Mesodermal cell (in vitro differentiated cells): ENCODE data around the gene C10orf90.

Experiments
- H3K27ac ChIP-seq: 2 replicates; pipeline ENCODE4 v1.7.0; 2013; ENCODE audit warnings: mild to moderate bottlenecking, low read depth, low read length, moderate library complexity; ENCODE audit not compliant: severe bottlenecking
- H3K36me3 ChIP-seq: 2 replicates; pipeline ENCODE4 v1.7.1; 2013; ENCODE audit warnings: mild to moderate bottlenecking, low read length, moderate library complexity; ENCODE audit not compliant: control insufficient read depth, insufficient read depth
- H3K4me1 ChIP-seq: one replicate; pipeline ENCODE4 v1.7.1; 2013; ENCODE audit warnings: mild to moderate bottlenecking, low read length; ENCODE audit not compliant: insufficient read depth, control insufficient read depth, poor library complexity, severe bottlenecking
- H3K4me3 ChIP-seq: 2 replicates; pipeline ENCODE4 v1.7.0; 2013; ENCODE audit warnings: low read length, control low read depth, mild to moderate bottlenecking; ENCODE audit not compliant: insufficient read depth, poor library complexity, severe bottlenecking; ENCODE audit errors: extremely low read depth
- H3K9me3 ChIP-seq: 2 replicates; pipeline ENCODE4 v1.7.1; 2013; ENCODE audit warnings: mild to moderate bottlenecking, low read length, moderate library complexity; ENCODE audit not compliant: control insufficient read depth
- WGBS, 2 experiments: methylation state at CpG; one replicate each; pipeline ENCODE4 v1.1.5; 2013; ENCODE audit warnings: missing lambda C conversion rate in 2 of 2; ENCODE audit not compliant: insufficient coverage in 2 of 2; 5-methylcytosine and 5-hydroxymethylcytosine counted together

Gene C10orf90

GRCh38 chr10:126661356-126661755, 9.1 kb downstream of the C10orf90 start:
- H3K4me1 ChIP-seq, result peaks cover 2% of the 10 kb centered on the region
- no peak overlapping the region for H3K27ac ChIP-seq
- no peak overlapping the region for H3K4me3 ChIP-seq
- H3K9me3 ChIP-seq, result no peaks in the 10 kb centered on the region
- WGBS, 2 experiments, result no CpG with 5 or more reads among the region's 1 CpG
- H3K36me3 ChIP-seq, result no peaks in the 10 kb centered on the region

- no peaks in the 10 kb centered on the region for H3K9me3 ChIP-seq
- H3K4me1 ChIP-seq, result peaks cover 2% of the 10 kb centered on the region
- WGBS, 2 experiments, result 66 to 82% methylated on average over 3 of the region's 4 CpGs
- H3K36me3 ChIP-seq, result no peaks in the 10 kb centered on the region
- H3K27ac ChIP-seq, result no peak overlapping the region
- no peak overlapping the region for H3K4me3 ChIP-seq
These were observed 10.7 kb downstream of the C10orf90 start for GRCh38 chr10:126659750-126660149.

- Histone ChIP-seq H3K27ac (no peak overlapping the region), H3K4me1 (peaks cover 2% of the 10 kb centered on the region), H3K36me3 (no peaks in the 10 kb centered on the region), H3K4me3 (no peak overlapping the region), H3K9me3 (no peaks in the 10 kb centered on the region)
- 91 to 94% methylated on average over 3 of the region's 4 CpGs for WGBS, 2 experiments
These were observed 11.6 kb downstream of the C10orf90 start for GRCh38 chr10:126658928-126659327.

- WGBS, 2 experiments, result 80 to 92% methylated on average over 1 of the region's 2 CpGs
- Histone ChIP-seq H3K4me1 (no peaks in the 10 kb centered on the region), H3K9me3 (no peaks in the 10 kb centered on the region), H3K36me3 (no peaks in the 10 kb centered on the region), H3K27ac (no peak overlapping the region), H3K4me3 (no peak overlapping the region)
These were observed 15.9 kb downstream of the C10orf90 start for GRCh38 chr10:126654579-126654978.

- Histone ChIP-seq H3K9me3 (no peaks in the 10 kb centered on the region), H3K27ac (no peak overlapping the region), H3K4me1 (no peaks in the 10 kb centered on the region), H3K4me3 (no peak overlapping the region), H3K36me3 (no peaks in the 10 kb centered on the region)
- 89 to 90% methylated on average over 1 to 3 of the region's 3 CpGs for whole genome bisulfite sequencing, 2 experiments
These were observed 19.0 kb downstream of the C10orf90 start for GRCh38 chr10:126651467-126651866.

- 87 to 94% methylated on average over 3 of the region's 7 CpGs for WGBS, 2 experiments
- Histone ChIP-seq H3K36me3 (no peaks in the 10 kb centered on the region), H3K9me3 (no peaks in the 10 kb centered on the region), H3K4me3 (no peak overlapping the region), H3K27ac (no peak overlapping the region), H3K4me1 (no peaks in the 10 kb centered on the region)
These were observed 20.3 kb downstream of the C10orf90 start for GRCh38 chr10:126650161-126650560.

- Histone ChIP-seq H3K9me3 (no peaks in the 10 kb centered on the region), H3K27ac (no peak overlapping the region)
- 87 to 93% methylated on average over 5 of the region's 5 CpGs for WGBS, 2 experiments
These were observed 23.4 kb downstream of the C10orf90 start for GRCh38 chr10:126647116-126647515.

GRCh38 chr10:126646110-126646509, 24.4 kb downstream of the C10orf90 start:
- H3K4me1 ChIP-seq, result no peaks in the 10 kb centered on the region
- no peak overlapping the region for H3K27ac ChIP-seq
- no peaks in the 10 kb centered on the region for H3K36me3 ChIP-seq
- 75 to 91% methylated on average over 1 to 2 of the region's 4 CpGs for WGBS, 2 experiments
- H3K9me3 ChIP-seq, result no peaks in the 10 kb centered on the region
- H3K4me3 ChIP-seq, result no peak overlapping the region

More at GRCh38 chr10:126647116-126647515, 23.4 kb downstream of the C10orf90 start:
- H3K36me3 ChIP-seq, result no peaks in the 10 kb centered on the region
- no peak overlapping the region for H3K4me3 ChIP-seq
- no peaks in the 10 kb centered on the region for H3K4me1 ChIP-seq

- Histone ChIP-seq H3K4me1 (no peaks in the 10 kb centered on the region), H3K9me3 (no peaks in the 10 kb centered on the region), H3K36me3 (no peaks in the 10 kb centered on the region), H3K4me3 (no peak overlapping the region), H3K27ac (no peak overlapping the region)
- 100% methylated on average over 2 to 3 of the region's 3 CpGs for WGBS, 2 experiments
These were observed 30.1 kb downstream of the C10orf90 start for GRCh38 chr10:126640401-126640800.

GRCh38 chr10:126639084-126639483, 31.4 kb downstream of the C10orf90 start:
- no peak overlapping the region for H3K4me3 ChIP-seq
- H3K27ac ChIP-seq, result no peak overlapping the region
- H3K4me1 ChIP-seq, result no peaks in the 10 kb centered on the region
- WGBS, 2 experiments, result 87 to 92% methylated on average over 5 to 8 of the region's 9 CpGs
- H3K36me3 ChIP-seq, result no peaks in the 10 kb centered on the region
- no peaks in the 10 kb centered on the region for H3K9me3 ChIP-seq

- H3K4me1 ChIP-seq, result no peaks in the 10 kb centered on the region
- no peaks in the 10 kb centered on the region for H3K36me3 ChIP-seq
- no peak overlapping the region for H3K4me3 ChIP-seq
- H3K9me3 ChIP-seq, result no peaks in the 10 kb centered on the region
- WGBS, 2 experiments, result 86 to 88% methylated on average over 5 to 6 of the region's 6 CpGs
- H3K27ac ChIP-seq, result no peak overlapping the region
These were observed 32.0 kb downstream of the C10orf90 start for GRCh38 chr10:126638542-126638941.
